Gastrocnemius medialis (tissue), 4 donors: Measurements from ENCODE around the gene PDCD10.

Source experiments
- CTCF ChIP-seq, 5 experiments: fragments of 450-650 bp in 3 of 5; fragments of 200-600 bp in 2 of 5; sonication (generic) in 2 of 5; IDR thresholded peaks in 4 of 5; conservative IDR thresholded peaks in 1 of 5; 1 replicate in 4 of 5; 2 replicates in 1 of 5; pipeline ENCODE4 v1.5.1; 2016 to 2019; ENCODE audit warnings: antibody characterized with exemption in 5 of 5, mild to moderate bottlenecking in 3 of 5, moderate library complexity in 3 of 5
- POLR2A ChIP-seq, 2 donors: fragments of 450-650 bp; IDR thresholded peaks; one replicate each; pipeline ENCODE4 v1.6.1; 2017; ENCODE audit warnings: antibody characterized with exemption in 2 of 2, mild to moderate bottlenecking in 2 of 2, moderate library complexity in 2 of 2

GRCh38 chr3:167644611-167645010 is 90.1 kb downstream of the PDCD10 start:
- no peak for TF ChIP-seq CTCF (IDR thresholded peaks at IDR 0.05 in 4 of 5, conservative IDR thresholded peaks at IDR 0.05 in 1 of 5)
- no peak for TF ChIP-seq POLR2A (IDR thresholded peaks at IDR 0.05)
